Esophagus muscularis mucosa (tissue), 3 donors: ENCODE measurements around the gene KCNH1.

Source experiments
- CTCF ChIP-seq, 3 experiments: fragments of 200-600 bp in 2 of 3; fragments of 450-650 bp in 1 of 3; sonication (generic) in 2 of 3; IDR thresholded peaks; one replicate each; pipeline ENCODE4 v1.5.1; 2017 to 2019; ENCODE audit warnings: antibody characterized with exemption in 3 of 3, mild to moderate bottlenecking in 2 of 3, moderate library complexity in 1 of 3
- POLR2A ChIP-seq: fragments of 450-650 bp; IDR thresholded peaks from one replicate; pipeline ENCODE4 v1.6.1; 2017; ENCODE audit warnings: antibody characterized with exemption, moderate library complexity, mild to moderate bottlenecking, low read depth

- TF ChIP-seq POLR2A (no peak), CTCF (IDR thresholded peaks at IDR 0.05) (no peak)
These were observed 430.4 kb downstream of the KCNH1 start for GRCh38 chr1:210703593-210703992.
